ENCODE measurements around the gene NFYB. TPM values are rescaled to one million over a fixed set of nuclear protein-coding genes. Genes with fewer than 3 reads are reported as not detected.

Gene NFYB
- total RNA-seq, 3 donors from 2014 or later (not counting 1 experiment from before 2014, with no cell fraction given) = 13.3 to 17.4 (median 13.6) TPM

DNA sequence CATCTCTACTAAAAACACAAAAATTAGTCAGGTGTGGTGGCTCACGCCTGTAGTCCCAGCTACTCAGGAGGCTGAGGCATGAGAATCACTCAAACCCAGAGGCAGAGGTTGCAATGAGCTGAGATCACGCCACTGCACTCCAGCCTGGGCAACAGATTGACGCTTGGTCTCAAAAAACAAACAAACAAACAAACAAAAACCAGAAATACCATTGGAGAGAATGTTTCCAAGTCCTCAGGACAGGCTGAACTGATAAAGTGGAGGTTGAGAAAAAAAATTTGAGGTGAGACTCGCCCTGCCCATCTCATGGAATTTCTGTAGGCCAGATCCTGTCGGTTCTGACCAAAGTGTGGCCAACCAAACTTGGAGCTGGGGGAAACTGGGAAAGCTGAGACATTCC, 30.6 kb upstream of the NFYB start:
- WGBS (ENCODE audit: insufficient coverage) = 82% methylated on average over 4 of the region's 5 CpGs
- Mint-ChIP-seq H3K4me1 (no peaks in the 10 kb centered on the region), H3K27ac (no peak overlapping the region), H3K9me3 (no peaks in the 10 kb centered on the region), H3K27me3 (ENCODE audit: low read depth in 2 of 2) (no peaks in the 10 kb centered on the region), H3K36me3 (no peaks in the 10 kb centered on the region), H3K4me3 (no peak overlapping the region)
- no peak overlapping the region for H3K27ac ChIP-seq (ENCODE audit: low read length)
- ATAC-seq = no peak
- no peaks in the 10 kb centered on the region for H3K36me3 ChIP-seq (ENCODE audit: control insufficient read depth, insufficient read depth, low read length)
- intact Hi-C loops (cut with micrococcal nuclease) = no loop called here
- DNase-seq = no peak
- H3K9me3 ChIP-seq (ENCODE audit: control insufficient read depth, insufficient read depth, low read length) = no peaks in the 10 kb centered on the region
- H3K4me1 ChIP-seq (ENCODE audit: control insufficient read depth, insufficient read depth, low read length) = no peaks in the 10 kb centered on the region
- TF ChIP-seq, protein P1, sequence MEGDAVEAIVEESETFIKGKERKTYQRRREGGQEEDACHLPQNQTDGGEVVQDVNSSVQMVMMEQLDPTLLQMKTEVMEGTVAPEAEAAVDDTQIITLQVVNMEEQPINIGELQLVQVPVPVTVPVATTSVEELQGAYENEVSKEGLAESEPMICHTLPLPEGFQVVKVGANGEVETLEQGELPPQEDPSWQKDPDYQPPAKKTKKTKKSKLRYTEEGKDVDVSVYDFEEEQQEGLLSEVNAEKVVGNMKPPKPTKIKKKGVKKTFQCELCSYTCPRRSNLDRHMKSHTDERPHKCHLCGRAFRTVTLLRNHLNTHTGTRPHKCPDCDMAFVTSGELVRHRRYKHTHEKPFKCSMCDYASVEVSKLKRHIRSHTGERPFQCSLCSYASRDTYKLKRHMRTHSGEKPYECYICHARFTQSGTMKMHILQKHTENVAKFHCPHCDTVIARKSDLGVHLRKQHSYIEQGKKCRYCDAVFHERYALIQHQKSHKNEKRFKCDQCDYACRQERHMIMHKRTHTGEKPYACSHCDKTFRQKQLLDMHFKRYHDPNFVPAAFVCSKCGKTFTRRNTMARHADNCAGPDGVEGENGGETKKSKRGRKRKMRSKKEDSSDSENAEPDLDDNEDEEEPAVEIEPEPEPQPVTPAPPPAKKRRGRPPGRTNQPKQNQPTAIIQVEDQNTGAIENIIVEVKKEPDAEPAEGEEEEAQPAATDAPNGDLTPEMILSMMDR (IDR thresholded peaks at IDR 0.05) = no peak
- no peak overlapping the region for H3K4me3 ChIP-seq (ENCODE audit: low read length)
- no peaks in the 10 kb centered on the region for H3K27me3 ChIP-seq (ENCODE audit: control insufficient read depth, insufficient read depth, low read length)

- Mint-ChIP-seq H3K27ac (no peak overlapping the region), H3K4me3 (no peak overlapping the region), H3K9me3 (no peaks in the 10 kb centered on the region), H3K4me1 (no peaks in the 10 kb centered on the region), H3K27me3 (ENCODE audit: low read depth in 2 of 2) (no peaks in the 10 kb centered on the region), H3K36me3 (no peaks in the 10 kb centered on the region)
- H3K4me3 ChIP-seq (ENCODE audit: low read length) = no peak overlapping the region
- DNase-seq (no peak), ATAC-seq (no peak)
- no peaks in the 10 kb centered on the region for H3K9me3 ChIP-seq (ENCODE audit: control insufficient read depth, insufficient read depth, low read length)
- H3K36me3 ChIP-seq (ENCODE audit: control insufficient read depth, insufficient read depth, low read length) = no peaks in the 10 kb centered on the region
- H3K4me1 ChIP-seq (ENCODE audit: control insufficient read depth, insufficient read depth, low read length) = no peaks in the 10 kb centered on the region
- no peaks in the 10 kb centered on the region for H3K27me3 ChIP-seq (ENCODE audit: control insufficient read depth, insufficient read depth, low read length)
- 81% methylated on average over 4 of the region's 5 CpGs for WGBS (ENCODE audit: insufficient coverage)
- H3K27ac ChIP-seq (ENCODE audit: low read length) = no peak overlapping the region
- TF ChIP-seq, protein P1 (IDR thresholded peaks at IDR 0.05) = no peak
- intact Hi-C loops (cut with micrococcal nuclease) = no loop called here
Observed at GRCh38 chr12:104167519-104168458, 29.8 kb upstream of the NFYB start.

- Mint-ChIP-seq H3K36me3 (no peaks in the 10 kb centered on the region), H3K27me3 (ENCODE audit: low read depth in 2 of 2) (peaks cover 0 to 2% of the 10 kb centered on the region in 2 donors), H3K4me1 (no peaks in the 10 kb centered on the region), H3K27ac (no peak overlapping the region), H3K9me3 (no peaks in the 10 kb centered on the region), H3K4me3 (no peak overlapping the region)
- 84% methylated on average over 6 of the region's 6 CpGs for WGBS (ENCODE audit: insufficient coverage)
- DNase-seq = no peak
- Histone ChIP-seq H3K4me1 (ENCODE audit: control insufficient read depth, insufficient read depth, low read length) (no peaks in the 10 kb centered on the region), H3K27me3 (ENCODE audit: control insufficient read depth, insufficient read depth, low read length) (no peaks in the 10 kb centered on the region), H3K27ac (ENCODE audit: low read length) (no peak overlapping the region), H3K4me3 (ENCODE audit: low read length) (no peak overlapping the region), H3K36me3 (ENCODE audit: control insufficient read depth, insufficient read depth, low read length) (no peaks in the 10 kb centered on the region), H3K9me3 (ENCODE audit: control insufficient read depth, insufficient read depth, low read length) (no peaks in the 10 kb centered on the region)
- no peak for ATAC-seq
- intact Hi-C loops (cut with micrococcal nuclease) = no loop called here
- TF ChIP-seq, protein P1 (IDR thresholded peaks at IDR 0.05) = no peak
Observed at GRCh38 chr12:104166465-104166864, 28.5 kb upstream of the NFYB start.

All from natural killer cell (primary cell).